ENCODE data around the gene PIK3CB. TPM values are rescaled to one million over a fixed set of nuclear protein-coding genes. Genes with fewer than 3 reads are reported as not detected.
A peak's percentile ranks its signal among the peaks of the same experiment; 100 is the strongest.

The PIK3CB gene
- total and polyA plus RNA-seq, 4 donors: 12.8 to 41.9 (median 27.5) TPM

GRCh38 chr3:138846262-138846791 is 11.6 kb upstream of the PIK3CB start:
- DNase-seq (peak in 1 of 3 donors; percentile 11), ATAC-seq (ENCODE audit: insufficient read depth, low FRiP score) (no peak)
- TF ChIP-seq CTCF (IDR thresholded peaks at IDR 0.05; ENCODE audit: control extremely low read depth, extremely low read depth): no peak
- Histone ChIP-seq H3K27ac (ENCODE audit: low read depth in 1 of 2, low read length in 1 of 2) (no peak overlapping the region), H3K27me3 (ENCODE audit: control insufficient read depth in 3 of 3, insufficient read depth in 3 of 3, low read length in 2 of 3) (no peaks in the 10 kb centered on the region), H3K4me1 (ENCODE audit: control insufficient read depth in 5 of 5, insufficient read depth in 5 of 5, low read length in 5 of 5) (no peaks in the 10 kb centered on the region), H3K4me3 (no peak overlapping the region), H3K9me3 (ENCODE audit: control insufficient read depth in 4 of 4, insufficient read depth in 3 of 4, low read length in 3 of 4) (no peaks in the 10 kb centered on the region), H3K9ac (ENCODE audit: insufficient read depth in 1 of 2, low read length in 2 of 2) (no peak overlapping the region), H3K36me3 (ENCODE audit: control insufficient read depth in 4 of 4, insufficient read depth in 4 of 4, low read length in 4 of 4) (no peaks in the 10 kb centered on the region)
- WGBS, 2 donors: 58 to 67% methylated on average over 10 of the region's 10 CpGs

- WGBS, 2 donors: 78 to 86% methylated on average over 6 of the region's 6 CpGs
- no peak overlapping the region for H3K4me3 ChIP-seq
These were observed 11.0 kb upstream of the PIK3CB start for GRCh38 chr3:138845771-138846173.

DNA sequence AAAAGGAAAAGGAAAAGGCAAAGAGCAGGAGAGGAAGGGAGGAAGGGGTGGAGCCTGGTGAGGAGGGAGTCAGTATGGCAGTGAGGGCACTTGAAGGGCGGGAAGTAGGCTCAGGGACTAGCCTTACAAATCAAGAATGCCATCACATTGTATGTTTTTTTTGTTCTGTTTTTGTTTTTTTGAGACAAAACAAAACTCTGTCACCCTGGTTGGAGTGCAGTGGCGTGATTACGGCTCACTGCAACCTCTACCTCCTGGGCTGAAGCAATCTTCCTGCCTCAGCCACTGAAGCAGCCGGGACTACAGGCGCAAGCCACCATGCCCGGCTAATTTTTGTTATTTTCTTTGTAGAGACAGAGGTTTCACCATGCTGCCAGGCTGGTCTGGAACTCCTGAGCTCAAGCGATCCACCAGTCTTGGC is 10.5 kb upstream of the PIK3CB start:
- ATAC-seq (ENCODE audit: insufficient read depth, low FRiP score): no peak
- Histone ChIP-seq H3K9ac (ENCODE audit: insufficient read depth in 1 of 2, low read length in 2 of 2) (no peak overlapping the region), H3K4me1 (ENCODE audit: control insufficient read depth in 5 of 5, insufficient read depth in 5 of 5, low read length in 5 of 5) (no peaks in the 10 kb centered on the region), H3K27ac (ENCODE audit: low read depth in 1 of 2, low read length in 1 of 2) (peak overlapping the region in 1 of 2 donors; percentile 13), H3K4me3 (no peak overlapping the region), H3K9me3 (ENCODE audit: control insufficient read depth in 4 of 4, insufficient read depth in 3 of 4, low read length in 3 of 4) (no peaks in the 10 kb centered on the region), H3K36me3 (ENCODE audit: control insufficient read depth in 4 of 4, insufficient read depth in 4 of 4, low read length in 4 of 4) (no peaks in the 10 kb centered on the region), H3K27me3 (ENCODE audit: control insufficient read depth in 3 of 3, insufficient read depth in 3 of 3, low read length in 2 of 3) (no peaks in the 10 kb centered on the region)
- WGBS, 2 donors: 50 to 73% methylated on average over 7 of the region's 7 CpGs
- peak in 1 of 3 donors; percentile 11 for DNase-seq
- no peak for TF ChIP-seq CTCF (IDR thresholded peaks at IDR 0.05; ENCODE audit: control extremely low read depth, extremely low read depth)

More at GRCh38 chr3:138845771-138846173, 11.0 kb upstream of the PIK3CB start:
- H3K27me3 ChIP-seq (ENCODE audit: control insufficient read depth in 3 of 3, insufficient read depth in 3 of 3, low read length in 2 of 3): no peaks in the 10 kb centered on the region
- ATAC-seq (ENCODE audit: insufficient read depth, low FRiP score) (no peak), DNase-seq (no peak)
- TF ChIP-seq CTCF (IDR thresholded peaks at IDR 0.05; ENCODE audit: control extremely low read depth, extremely low read depth): no peak
- no peaks in the 10 kb centered on the region for H3K9me3 ChIP-seq (ENCODE audit: control insufficient read depth in 4 of 4, insufficient read depth in 3 of 4, low read length in 3 of 4)
- H3K9ac ChIP-seq (ENCODE audit: insufficient read depth in 1 of 2, low read length in 2 of 2): no peak overlapping the region
- no peaks in the 10 kb centered on the region for H3K4me1 ChIP-seq (ENCODE audit: control insufficient read depth in 5 of 5, insufficient read depth in 5 of 5, low read length in 5 of 5)
- H3K27ac ChIP-seq (ENCODE audit: low read depth in 1 of 2, low read length in 1 of 2): no peak overlapping the region
- H3K36me3 ChIP-seq (ENCODE audit: control insufficient read depth in 4 of 4, insufficient read depth in 4 of 4, low read length in 4 of 4): no peaks in the 10 kb centered on the region

All from lung (tissue), 12 donors.